GM12864 (cell line): ENCODE results near the gene CIART.

ENCODE experiments used
- DNase-seq: peaks from one replicate; pipeline ENCODE4 v3.0.0-alpha.2; 2011; ENCODE audit warnings: low read depth
- H3K4me3 ChIP-seq: 2 replicates; pipeline ENCODE4 v1.5.1; 2011; ENCODE audit warnings: mild to moderate bottlenecking, low read depth, low read length, control low read depth
- TF ChIP-seq, protein P1 (sequence below): IDR thresholded peaks from 2 replicates; pipeline ENCODE4 v1.5.1; 2011; ENCODE audit warnings: low read depth, mild to moderate bottlenecking, moderate library complexity, low read length, control low read depth, inconsistent platforms; ENCODE audit errors: missing control alignments

Gene CIART

DNA sequence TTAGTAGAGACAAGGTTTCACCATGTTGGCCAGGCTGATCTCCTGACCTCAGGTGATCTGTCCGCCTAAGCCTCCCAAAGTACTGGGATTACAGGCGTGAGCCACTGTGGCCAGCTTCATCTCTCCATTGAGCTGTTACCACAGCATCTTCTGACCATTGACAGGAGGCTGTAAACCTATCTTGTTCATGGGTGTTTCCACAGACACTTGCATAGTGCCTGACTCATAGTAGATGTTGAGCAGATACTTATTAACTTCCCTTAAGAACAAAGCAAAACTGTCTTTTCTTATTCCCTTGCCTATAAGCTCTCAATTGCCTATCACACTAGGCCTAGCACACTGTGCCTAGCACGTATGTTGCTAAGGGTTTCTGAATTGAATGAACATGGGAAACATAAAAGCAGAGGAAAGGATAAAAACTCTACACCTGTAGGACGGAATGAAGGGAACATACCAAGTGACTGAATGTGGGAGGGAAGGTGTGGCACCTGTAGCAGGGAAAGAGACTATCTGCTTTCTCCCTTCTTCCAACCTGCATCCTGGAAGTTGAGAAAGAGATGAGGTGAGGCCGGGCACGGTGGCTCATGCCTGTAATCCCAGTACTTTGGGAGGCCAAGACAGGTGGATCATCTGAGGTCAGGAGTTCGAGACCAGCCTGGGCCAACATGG lies 10.9 kb upstream of the CIART start:
- no peak for DNase-seq
- TF ChIP-seq, protein P1, sequence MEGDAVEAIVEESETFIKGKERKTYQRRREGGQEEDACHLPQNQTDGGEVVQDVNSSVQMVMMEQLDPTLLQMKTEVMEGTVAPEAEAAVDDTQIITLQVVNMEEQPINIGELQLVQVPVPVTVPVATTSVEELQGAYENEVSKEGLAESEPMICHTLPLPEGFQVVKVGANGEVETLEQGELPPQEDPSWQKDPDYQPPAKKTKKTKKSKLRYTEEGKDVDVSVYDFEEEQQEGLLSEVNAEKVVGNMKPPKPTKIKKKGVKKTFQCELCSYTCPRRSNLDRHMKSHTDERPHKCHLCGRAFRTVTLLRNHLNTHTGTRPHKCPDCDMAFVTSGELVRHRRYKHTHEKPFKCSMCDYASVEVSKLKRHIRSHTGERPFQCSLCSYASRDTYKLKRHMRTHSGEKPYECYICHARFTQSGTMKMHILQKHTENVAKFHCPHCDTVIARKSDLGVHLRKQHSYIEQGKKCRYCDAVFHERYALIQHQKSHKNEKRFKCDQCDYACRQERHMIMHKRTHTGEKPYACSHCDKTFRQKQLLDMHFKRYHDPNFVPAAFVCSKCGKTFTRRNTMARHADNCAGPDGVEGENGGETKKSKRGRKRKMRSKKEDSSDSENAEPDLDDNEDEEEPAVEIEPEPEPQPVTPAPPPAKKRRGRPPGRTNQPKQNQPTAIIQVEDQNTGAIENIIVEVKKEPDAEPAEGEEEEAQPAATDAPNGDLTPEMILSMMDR, result no peak
- H3K4me3 ChIP-seq, result no peak overlapping the region

DNA sequence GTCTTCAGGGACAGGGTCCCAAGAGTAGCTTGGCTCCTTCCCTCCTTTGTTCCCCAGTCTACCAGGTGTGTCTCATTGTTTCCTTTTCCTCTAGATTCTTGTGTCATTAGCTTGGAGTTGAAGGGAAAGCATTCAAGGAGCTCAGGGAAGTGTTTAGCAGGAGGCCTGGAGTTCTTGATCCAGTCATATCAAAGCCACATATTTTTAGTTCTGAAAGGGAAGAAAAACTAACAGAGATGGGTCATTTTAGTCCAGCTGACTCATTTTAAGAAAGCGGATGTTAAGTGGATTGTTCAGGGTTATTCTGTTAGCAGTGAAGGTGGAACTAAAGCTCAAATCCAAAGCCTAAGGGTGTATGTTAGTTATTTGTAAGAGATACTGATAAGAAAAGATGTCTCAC lies 9.0 kb upstream of the CIART start:
- no peak overlapping the region; the same call in 1 of the 2 replicates for H3K4me3 ChIP-seq
- DNase-seq, result no peak
- TF ChIP-seq, protein P1, result no peak

DNA sequence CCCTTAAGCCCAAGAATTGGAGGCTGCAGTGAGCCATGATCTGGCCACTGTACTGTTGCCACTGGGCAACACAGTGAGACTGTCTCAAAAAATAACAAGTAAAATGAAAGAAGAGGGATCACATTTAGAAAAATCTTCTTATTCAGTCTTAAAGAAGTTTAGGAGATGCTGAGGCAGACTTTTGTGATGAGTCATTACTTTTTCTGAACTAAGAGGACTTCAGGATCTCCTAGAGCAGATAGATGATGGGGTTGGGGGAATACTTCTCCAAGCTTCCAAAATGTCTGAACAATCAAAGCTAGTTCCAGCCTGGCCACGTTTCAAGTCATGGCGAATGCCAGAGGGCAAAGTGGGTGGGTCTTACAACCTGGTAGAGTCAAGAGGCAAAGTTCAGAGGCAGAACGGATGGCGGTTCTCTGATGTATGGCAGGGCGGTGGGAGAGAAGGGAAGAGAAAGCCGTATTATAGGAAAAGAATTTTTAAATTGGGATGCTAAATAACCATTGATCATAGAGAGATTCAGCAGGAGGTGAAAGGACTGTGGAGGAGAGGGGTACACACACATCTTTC lies 2.1 kb upstream of the CIART start:
- TF ChIP-seq, protein P1, result no peak
- no peak overlapping the region for H3K4me3 ChIP-seq
- no peak for DNase-seq

DNA sequence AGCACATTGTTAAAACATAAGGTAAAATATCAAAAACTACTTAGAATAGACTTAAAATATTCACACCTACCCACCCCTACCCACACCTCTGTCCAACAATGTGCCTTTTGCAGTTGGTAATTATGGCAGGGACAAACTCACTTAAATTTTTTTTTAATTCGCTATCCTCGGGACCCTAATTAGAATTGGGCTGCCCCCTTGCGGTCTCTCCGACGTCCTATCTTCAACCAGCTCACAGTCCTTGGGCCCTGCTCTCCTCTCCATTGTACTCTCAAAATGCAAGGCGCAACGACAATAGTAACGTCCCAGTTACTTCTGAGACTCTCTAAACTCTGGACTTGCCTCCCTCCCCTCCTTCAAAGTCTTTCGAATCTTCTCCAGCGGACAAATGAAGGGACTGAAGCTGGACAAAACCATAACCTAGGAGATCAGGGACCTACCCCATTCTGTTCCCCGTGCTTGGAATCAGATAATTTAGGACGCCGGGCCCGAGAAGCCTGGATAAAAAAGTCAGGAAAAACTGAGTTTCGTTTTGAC lies 1.1 kb upstream of the CIART start:
- DNase-seq, result no peak
- TF ChIP-seq, protein P1, result peak; percentile 62
- H3K4me3 ChIP-seq, result peak overlapping the region; percentile 47

DNA sequence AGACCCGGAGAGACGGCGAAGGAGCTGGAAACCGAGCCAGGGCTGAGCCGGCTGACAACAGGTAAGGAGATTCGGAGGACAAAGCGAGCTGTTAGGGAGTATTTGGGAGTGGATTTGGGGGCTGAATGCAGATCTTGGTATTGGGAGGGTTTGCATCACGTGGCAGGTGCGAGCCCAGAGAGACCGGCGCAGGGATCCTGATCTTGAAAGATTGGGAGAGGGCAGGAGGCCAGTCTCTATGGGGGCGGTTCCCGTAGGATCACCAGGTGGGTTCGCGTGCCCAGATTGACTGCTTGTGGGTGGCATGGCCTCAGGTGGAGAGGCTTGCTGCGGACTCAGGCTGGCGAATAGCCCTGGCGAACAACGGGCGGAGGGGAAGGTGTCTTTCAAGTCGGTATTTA lies 204 bp downstream of the CIART start:
- TF ChIP-seq, protein P1, result no peak
- DNase-seq, result no peak
- no peak overlapping the region for H3K4me3 ChIP-seq

DNA sequence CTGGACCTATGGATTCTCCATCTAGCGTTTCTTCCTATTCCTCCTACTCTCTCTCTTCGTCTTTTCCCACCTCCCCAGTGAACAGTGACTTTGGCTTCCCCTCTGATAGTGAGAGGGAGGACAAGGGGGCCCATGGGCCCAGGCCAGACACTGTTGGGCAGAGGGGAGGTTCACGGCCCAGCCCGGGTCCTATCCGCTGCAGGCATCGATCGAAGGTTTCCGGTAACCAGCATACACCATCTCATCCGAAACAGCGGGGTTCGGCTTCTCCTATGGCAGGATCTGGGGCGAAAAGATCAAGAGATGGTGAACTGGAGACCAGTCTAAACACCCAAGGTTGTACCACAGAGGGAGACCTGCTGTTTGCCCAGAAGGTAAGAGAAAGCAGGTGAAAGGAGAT lies 906 bp downstream of the CIART start:
- no peak for DNase-seq
- no peak overlapping the region for H3K4me3 ChIP-seq
- TF ChIP-seq, protein P1, result no peak
